ENCODE results near the gene VSIG4. TPM values are rescaled to one million over a fixed set of nuclear protein-coding genes. Genes with fewer than 3 reads are reported as not detected.

The VSIG4 gene
- total RNA-seq, 1 experiment from 2014 or later = not detected

GRCh38 chrX:66005830-66006449 is 33.9 kb downstream of the VSIG4 start:
- H3K79me2 ChIP-seq (ENCODE audit: insufficient read depth, low read length) = no peaks in the 10 kb centered on the region
- Mint-ChIP-seq H3K36me3 (ENCODE audit: insufficient read depth in 1 of 3, low read depth in 3 of 3) (peaks cover 0 to 2% (median 0%) of the 10 kb centered on the region in 3 experiments; a peak in 1 of 7 replicates), H3K9me3 (peaks cover 53 to 70% of the 10 kb centered on the region in 2 experiments), H3K27ac (no peak overlapping the region), H3K4me3 (no peak overlapping the region), H3K27me3 (ENCODE audit: low read depth) (no peaks in the 10 kb centered on the region), H3K4me1 (peaks cover 0 to 2% of the 10 kb centered on the region in 2 experiments; a peak in 1 of 4 replicates)
- H3K4me1 ChIP-seq (ENCODE audit: insufficient read depth, low read length) = no peaks in the 10 kb centered on the region
- H2BK20ac ChIP-seq (ENCODE audit: low read depth, low read length, poor library complexity, severe bottlenecking) = no peak overlapping the region
- no peak overlapping the region for H3K14ac ChIP-seq (ENCODE audit: insufficient read depth, low read length)
- peaks cover 14% of the 10 kb centered on the region for H3K9me3 ChIP-seq (ENCODE audit: control insufficient read depth, low read depth, low read length)
- TF ChIP-seq, protein P1, sequence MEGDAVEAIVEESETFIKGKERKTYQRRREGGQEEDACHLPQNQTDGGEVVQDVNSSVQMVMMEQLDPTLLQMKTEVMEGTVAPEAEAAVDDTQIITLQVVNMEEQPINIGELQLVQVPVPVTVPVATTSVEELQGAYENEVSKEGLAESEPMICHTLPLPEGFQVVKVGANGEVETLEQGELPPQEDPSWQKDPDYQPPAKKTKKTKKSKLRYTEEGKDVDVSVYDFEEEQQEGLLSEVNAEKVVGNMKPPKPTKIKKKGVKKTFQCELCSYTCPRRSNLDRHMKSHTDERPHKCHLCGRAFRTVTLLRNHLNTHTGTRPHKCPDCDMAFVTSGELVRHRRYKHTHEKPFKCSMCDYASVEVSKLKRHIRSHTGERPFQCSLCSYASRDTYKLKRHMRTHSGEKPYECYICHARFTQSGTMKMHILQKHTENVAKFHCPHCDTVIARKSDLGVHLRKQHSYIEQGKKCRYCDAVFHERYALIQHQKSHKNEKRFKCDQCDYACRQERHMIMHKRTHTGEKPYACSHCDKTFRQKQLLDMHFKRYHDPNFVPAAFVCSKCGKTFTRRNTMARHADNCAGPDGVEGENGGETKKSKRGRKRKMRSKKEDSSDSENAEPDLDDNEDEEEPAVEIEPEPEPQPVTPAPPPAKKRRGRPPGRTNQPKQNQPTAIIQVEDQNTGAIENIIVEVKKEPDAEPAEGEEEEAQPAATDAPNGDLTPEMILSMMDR (conservative IDR thresholded peaks at IDR 0.05) = no peak
- H2BK12ac ChIP-seq (ENCODE audit: insufficient read length, low read depth, low read length) = no peak overlapping the region
- H3K23ac ChIP-seq (ENCODE audit: insufficient read length, low read depth, low read length) = no peak overlapping the region
- H3K27me3 ChIP-seq (ENCODE audit: insufficient read depth, low read length) = no peaks in the 10 kb centered on the region
- no peak overlapping the region for H2BK120ac ChIP-seq (ENCODE audit: low read depth, low read length, poor library complexity, severe bottlenecking)
- H3K4ac ChIP-seq (ENCODE audit: low read depth, low read length) = no peak overlapping the region
- H2BK5ac ChIP-seq (ENCODE audit: insufficient read length, low read length) = no peak overlapping the region
- H4K20me1 ChIP-seq (ENCODE audit: control insufficient read depth, insufficient read depth, insufficient read length) = no peaks in the 10 kb centered on the region
- H3K56ac ChIP-seq (ENCODE audit: insufficient read length, low read depth, low read length) = no peak overlapping the region
- no peak for DNase-seq
- no peak overlapping the region for H2BK15ac ChIP-seq (ENCODE audit: low read depth, low read length)
- H4K8ac ChIP-seq (replicated peaks; ENCODE audit: insufficient read length, low read depth, low read length) = no peak overlapping the region
- no peaks in the 10 kb centered on the region for H3K79me1 ChIP-seq (ENCODE audit: insufficient read depth, low read depth, low read length, poor library complexity, severe bottlenecking)
- no peak overlapping the region for H2AFZ ChIP-seq (ENCODE audit: low read length)
- H3K4me2 ChIP-seq (ENCODE audit: insufficient read depth, insufficient read length, low read length) = no peak overlapping the region
- H3K23me2 ChIP-seq (ENCODE audit: insufficient read length, low read depth, low read length, poor library complexity, severe bottlenecking) = no peaks in the 10 kb centered on the region
- H2AK5ac ChIP-seq (ENCODE audit: insufficient read length, low read length) = no peak overlapping the region
- no peak overlapping the region for H4K91ac ChIP-seq (ENCODE audit: insufficient read length, low read depth, low read length)
- H3K18ac ChIP-seq (ENCODE audit: insufficient read length, low read depth, low read length) = no peak overlapping the region
- H3K9ac ChIP-seq (ENCODE audit: extremely low read depth, insufficient read length, low read length) = no peak overlapping the region
- H3T11ph ChIP-seq (ENCODE audit: low read length) = no peak overlapping the region
- no CpG with 5 or more reads among the region's 4 CpGs for WGBS (ENCODE audit: extremely low coverage, insufficient read length, low lambda C conversion rate)
- H4K5ac ChIP-seq (ENCODE audit: insufficient read length, low read depth, low read length) = no peak overlapping the region
- H3K27ac ChIP-seq (ENCODE audit: insufficient read length, low read depth, low read length) = no peak overlapping the region
